Stimulated activated CD4-positive, alpha-beta T cell treated with anti-CD3 and anti-CD28 coated beads, Interleukin-15, amount 100 ng/mL, for 1 hour (primary cell): ENCODE results near the gene ASF1A.

Source experiments
- DNase-seq, 2 donors: peaks; one replicate each; pipeline ENCODE4 v3.0.0-alpha.2; 2020; ENCODE audit warnings: low read depth in 1 of 2, low spot score in 1 of 2

ASF1A gene

DNA sequence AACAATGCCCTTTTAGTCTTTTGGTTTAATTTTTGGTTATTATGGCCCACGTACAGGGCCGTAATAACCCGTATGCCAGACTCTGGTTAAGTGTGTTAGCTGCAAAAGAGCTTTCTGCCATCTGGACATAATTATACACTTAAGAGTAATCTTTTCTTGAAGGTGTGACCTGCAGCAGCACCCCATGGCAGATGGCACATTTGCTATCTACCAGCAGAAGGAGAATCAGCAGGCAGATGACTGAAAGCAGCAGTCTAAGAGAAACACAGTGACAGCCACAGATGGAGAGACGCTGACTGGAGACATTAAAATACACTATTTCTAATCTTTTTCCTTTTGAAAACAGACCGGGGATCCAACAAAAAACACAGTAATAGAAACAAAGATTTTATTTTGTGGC is 18.7 kb downstream of the ASF1A start:
- no peak for DNase-seq

DNA sequence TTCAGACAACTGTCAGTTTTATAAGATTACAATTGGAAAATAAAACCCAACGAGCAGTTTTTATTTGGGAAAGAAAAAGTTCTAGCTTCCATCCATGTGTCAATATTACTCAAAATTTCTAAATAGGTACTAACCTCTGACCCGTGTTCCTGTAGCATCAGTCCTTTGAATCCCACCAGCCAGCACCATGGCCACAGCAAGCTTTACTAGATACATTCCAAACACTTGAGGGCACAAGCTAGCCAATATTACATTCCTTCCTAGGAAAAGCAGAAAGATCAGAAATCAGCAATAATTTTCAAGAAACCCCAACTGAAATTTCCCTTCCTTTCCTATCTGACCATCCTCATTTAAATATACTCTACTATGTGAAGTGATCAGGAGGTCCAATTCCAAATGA is 19.2 kb downstream of the ASF1A start:
- DNase-seq, result no peak

DNA sequence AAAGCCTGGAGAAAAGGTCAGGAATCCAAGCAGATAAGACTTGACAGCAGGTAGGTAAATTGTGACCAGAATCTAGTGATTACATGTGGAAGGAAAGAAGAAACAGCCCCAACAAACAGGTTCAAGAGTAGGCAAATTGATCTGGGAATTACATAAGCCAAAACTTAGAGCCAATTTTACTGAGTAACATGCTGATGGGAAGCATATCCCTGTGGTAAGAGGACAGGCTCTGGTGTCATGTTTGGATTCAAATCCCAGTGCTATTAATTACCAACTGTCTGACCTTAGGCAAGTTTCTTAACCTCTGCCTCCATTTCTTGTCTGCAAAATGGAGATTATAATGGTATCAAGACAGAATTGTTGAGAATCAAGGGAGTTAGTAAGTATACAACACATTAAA is 20.6 kb downstream of the ASF1A start:
- no peak for DNase-seq

DNA sequence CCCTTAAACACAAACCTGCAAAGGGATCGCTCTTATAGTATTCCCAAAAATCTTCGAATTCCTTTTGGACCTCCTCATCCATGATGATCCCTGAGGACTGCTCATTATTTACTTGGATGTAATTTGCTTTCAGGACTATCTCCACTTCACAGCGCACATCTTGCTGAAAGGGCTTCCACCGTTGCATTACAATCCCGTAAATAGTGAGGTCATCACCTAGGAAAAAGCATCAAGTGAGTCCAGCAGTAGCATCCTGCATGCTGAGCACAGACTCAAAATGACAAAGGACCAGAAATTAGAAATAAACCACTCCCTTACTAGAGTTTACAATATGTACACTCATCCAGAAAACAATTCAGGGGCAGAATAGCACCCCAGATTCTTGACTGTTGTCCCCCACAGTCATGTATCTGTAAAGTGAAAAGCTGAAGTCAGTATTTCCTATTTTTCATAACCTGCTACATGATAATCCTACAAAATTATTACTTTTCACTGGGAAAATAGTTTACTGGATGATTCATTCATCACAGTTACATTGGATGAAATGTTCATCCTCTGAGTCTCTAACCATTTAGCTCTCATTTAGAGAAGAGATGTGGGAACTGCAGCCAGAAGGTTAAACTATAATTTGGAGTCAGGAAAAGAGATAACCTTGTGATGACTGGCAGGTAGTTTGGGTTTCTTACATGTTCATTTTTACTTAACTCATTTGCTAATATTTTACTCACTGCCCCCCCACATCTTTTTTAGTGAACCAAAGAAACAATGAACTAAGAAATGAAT is 23.8 kb downstream of the ASF1A start:
- DNase-seq, result no peak

DNA sequence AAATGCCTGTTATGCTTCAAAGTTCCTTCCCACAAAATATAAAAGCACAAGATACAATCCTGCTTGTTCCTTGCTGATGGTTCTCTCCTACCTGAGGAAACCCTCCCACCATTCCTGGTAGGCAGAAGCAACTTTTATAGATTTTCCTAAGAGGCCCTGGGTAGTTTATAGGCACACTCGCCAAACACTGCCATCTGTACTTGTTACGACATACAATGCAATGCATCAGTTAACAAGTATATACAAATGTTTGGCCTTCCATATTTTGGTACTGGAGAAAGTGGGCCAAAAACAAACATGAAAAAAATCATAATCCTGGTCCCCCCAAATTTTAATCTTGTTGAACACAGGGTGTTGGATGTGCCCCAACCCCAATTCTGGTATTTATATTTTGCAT is 24.4 kb downstream of the ASF1A start:
- no peak for DNase-seq

DNA sequence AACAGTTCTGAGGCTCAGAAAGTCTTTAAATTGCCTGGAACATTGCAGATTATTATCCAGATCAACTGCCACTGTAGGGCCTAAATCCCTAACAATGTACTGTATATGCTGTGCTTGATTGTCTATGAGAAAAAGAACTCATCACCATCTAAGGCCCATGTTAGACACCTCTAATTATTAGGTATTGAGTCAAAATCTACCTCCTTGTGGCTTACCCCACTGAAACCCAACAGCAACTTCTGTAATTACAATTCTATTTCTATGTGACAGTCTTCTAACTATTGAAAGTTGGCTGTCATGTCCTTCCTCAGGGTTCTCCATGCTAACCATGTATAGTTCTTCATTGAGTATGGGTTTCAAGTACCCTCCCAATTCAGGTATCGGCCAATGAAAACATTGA is 27.1 kb downstream of the ASF1A start:
- DNase-seq, result no peak

DNA sequence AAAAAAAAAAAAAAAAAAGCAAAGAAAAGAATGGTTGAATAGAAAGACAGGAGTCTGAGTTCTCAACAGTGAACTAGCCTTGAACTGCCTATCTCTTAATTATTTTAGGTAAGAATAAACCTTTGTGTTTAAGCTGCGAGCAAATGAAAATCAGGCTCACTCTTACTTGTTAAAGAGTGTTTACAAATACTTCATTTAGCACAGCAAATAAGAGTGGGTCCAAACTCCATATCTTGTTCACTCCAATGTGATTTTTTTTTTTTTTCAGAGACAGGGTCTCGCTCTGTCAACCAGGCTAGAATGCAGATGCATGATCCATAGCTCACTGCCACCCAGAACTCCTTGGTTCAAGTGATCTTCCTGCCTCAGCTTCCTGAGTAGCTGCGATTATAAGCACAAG is 29.1 kb downstream of the ASF1A start:
- DNase-seq, result no peak

DNA sequence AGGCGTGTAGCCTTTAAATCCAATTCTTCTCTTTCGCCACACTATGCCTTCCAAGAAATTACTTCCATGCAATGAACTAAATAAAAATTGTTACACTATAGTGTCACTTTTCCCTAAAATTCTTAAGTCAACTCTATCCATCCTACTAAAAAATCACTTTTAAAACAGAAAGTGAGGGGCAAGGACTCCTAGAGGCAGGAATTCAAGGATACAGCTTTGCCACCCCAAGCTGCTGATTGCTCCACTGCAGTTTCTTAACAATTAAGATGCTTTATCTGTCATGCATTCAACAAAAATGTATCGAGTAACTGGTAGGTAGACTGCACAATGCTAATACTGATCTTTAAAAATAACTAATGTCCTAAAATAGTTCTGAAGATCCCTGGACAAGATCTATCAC is 36.7 kb downstream of the ASF1A start:
- no peak for DNase-seq

DNA sequence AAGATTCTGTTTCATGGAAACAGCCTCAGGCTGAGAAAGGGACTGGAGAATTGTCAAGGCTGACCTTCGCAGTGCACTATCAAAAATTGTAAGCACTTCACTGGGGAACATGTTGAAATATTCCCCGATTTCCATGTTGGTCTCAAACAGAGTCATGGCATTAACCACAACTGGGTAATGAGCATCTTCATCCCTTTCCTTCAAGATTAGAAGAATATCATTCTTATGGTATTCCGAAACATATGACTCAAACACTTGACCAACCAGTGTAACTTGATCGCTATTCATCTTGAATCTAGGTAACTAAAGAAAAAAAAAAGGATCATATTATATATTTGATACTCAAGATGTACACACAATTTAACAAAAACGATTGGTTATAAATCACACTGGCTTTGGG is 37.5 kb downstream of the ASF1A start:
- DNase-seq, result no peak

DNA sequence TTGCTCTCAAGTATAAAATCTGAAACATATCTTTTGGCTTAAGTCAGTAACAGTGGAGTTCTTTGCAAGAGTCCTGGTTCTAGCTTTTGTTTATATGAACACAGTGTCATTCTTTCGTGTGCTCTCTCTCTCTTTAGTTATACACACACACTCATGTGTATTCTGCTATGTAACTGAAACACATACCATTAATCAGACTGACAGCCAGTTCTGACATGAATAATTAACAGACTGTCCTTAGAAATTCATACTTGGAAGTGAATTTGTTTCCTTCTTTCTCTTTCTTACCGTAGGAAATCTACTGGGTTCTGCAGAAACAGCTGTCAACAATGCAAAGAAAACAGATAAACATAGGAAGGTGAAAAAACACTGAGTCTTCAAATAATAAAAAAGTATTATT is 38.5 kb downstream of the ASF1A start:
- no peak for DNase-seq

DNA sequence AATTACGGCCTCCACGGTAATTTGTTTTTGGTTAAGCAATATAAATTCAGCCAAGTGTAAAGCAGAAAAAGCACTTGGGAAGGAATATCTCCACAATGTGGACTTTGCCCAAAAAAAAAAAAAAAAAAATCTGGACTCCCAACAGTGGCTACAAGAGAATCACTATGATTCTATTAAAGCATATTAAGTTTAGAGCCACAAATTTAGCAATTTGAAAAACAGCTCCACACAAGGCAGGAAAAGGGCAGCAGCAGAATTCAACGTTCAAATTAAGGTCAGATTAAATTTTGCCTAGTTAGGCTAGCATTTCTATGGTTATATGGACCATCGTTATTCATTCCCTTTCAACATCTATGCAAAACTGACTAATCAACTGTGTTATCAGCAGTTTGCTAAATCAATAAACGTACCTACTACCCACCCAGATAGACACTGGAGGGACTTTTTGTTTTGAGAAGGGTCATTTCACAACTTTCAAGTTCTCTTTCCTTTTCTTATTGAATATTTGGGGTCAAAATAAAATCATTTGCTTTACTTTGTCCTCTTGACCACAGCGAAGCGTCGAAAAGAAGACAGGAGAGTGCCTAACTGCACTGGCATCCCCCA is 40.0 kb downstream of the ASF1A start:
- DNase-seq, result no peak

DNA sequence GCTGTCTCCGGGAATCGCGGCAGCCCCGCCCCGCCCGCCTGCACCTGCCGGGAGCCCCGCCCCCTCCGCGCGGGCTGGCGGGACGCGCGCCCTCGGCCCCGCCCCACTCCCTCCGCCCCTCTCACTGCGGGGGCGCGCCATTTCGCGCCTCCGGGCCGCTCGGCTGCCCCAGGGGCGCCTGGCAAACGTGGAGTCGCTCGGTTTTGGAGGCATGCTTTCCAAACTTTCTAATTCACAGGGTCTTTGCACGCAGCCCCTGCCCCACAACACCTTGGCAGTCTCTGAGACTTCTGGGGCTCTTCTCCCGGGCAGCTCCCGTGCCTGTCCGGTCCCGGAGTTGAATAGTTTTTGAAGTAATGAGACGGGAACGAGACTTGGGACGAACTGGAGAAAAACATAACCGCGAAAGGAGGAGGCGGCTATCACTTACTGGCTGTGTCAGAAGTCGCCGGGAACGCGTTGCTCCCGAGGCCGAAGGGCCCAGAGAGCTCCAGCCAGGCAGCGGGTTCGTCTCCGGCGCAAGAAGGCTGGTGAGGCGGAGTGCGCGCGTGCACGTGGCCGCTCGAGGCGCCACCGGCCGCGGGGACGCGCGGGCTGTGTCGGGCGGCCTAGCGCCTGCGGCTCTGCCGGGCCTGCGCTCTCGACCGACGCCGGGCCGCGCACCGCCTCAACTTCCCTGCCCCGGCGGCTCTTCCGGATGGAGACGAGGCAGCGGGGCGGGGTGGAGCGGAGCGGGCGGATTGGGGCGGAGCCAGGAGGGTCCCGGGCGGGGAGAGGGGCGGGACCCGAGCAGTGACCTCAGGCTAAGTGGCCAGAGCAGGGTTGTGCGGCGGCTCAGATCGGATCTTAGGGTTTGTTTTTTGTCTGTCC is 40.7 kb downstream of the ASF1A start, which contains the start of gene MCM9:
TSS of gene MCM9 (minus strand) at position 699 of the 870 bp plus-strand sequence. CDS start 3,436 bp downstream, outside the sequence.
- peak; percentile 82 to 84 for DNase-seq

DNA sequence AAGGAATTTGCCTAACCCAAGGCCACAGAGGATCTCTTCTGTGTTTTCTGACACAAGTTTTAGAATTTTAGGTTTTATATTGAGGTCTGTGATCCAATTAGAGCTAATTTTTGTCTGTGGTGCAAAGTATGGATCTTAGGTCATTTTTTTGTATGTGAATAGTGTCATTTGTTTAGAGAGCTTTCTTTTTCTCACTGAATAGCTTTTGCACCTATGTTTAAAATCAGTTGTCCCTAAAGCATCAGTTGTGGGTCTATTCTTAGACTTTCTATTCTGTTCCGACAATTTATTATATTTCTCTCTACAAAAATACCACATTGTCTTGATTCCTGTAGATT is 41.3 kb downstream of the ASF1A start:
- DNase-seq, result no peak

DNA sequence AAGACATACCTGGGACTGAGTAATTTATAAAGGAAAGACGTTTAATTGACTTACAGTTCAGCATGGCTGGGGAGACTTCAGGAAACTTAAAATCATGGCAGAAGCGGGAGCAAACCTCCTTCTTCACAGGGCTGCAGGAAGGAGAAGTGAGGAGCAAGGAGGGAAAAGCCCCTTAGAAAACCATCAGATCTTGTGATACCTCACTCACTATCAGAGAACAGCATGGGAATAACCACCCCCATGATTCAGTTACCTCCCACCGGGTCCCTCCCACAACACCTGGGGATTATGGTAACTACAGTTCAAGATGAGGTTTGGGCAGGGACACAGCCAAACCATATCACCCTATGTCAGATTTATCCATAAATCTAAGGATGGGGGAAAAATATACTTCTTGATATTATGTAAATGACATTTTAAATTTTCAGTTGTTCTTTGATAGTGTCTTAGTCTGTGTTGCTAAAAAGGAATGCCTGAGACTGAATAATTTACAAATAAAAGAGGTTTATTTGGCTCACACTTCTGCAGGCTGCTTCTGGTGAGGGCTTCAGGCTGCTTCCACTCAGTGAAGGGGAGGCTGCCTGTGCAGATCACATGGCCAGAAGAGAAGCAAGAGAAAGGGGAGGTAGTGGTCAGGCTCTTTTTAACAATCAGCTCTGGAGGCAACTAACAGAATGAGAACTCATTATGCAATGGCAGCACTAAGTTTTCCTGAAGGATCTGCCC is 42.2 kb downstream of the ASF1A start:
- no peak for DNase-seq

DNA sequence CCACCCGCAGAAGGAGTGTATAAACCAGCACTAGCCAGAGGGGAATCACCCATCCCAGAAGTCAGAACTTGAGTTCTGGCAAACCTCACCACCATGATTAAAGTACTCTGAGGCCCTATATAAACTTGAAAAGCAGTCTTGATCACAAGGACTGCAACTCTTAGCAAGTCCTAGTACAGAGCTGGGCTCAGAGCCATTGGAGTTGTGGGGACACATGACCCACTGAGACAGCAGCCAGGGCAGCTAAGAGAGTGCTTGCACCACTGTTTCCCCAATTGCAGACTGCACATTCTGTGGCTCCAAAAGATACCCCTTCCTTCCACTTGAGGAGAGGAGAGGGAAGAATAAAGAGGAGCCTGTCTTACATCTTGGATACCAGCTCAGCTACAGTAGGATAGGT is 45.7 kb downstream of the ASF1A start:
- DNase-seq, result no peak

DNA sequence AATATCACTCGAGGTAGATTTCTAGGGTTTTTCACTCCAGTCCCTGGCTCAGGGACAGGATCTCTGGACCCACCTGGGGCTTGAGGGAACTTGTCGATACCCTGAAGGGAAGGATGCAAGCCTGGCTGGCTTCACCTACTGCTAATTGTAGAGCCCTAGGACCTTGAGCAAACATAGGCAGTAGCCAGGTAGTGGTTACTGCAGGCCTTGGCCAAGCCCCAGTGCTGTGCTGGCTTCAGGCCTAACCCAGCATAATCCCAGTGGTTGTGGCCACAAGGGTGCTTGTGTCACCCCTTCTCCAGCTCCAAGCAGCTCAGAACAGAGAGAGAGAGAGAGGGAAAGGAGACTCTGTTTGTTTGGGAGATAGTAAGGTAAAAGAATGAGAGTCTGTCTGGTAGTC is 46.8 kb downstream of the ASF1A start:
- no peak for DNase-seq

DNA sequence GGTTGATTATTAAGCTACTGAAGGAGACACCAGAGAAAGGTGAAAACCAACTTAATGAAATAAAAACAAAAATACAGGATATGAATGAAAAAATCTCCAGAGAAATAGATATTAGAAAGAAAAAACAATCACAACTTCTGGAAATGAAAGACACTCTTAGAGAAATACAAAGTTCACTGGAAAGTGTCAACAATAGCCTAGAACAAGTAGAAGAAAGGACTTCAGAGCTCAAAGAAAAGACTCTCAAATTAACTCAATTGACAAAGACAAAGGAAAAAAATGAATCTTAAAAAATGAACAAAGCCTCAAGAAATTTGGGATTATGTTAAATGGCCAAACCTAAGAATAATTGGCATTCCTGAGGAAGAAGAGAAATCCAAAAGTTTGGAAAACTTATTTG is 51.3 kb downstream of the ASF1A start:
- DNase-seq, result no peak

DNA sequence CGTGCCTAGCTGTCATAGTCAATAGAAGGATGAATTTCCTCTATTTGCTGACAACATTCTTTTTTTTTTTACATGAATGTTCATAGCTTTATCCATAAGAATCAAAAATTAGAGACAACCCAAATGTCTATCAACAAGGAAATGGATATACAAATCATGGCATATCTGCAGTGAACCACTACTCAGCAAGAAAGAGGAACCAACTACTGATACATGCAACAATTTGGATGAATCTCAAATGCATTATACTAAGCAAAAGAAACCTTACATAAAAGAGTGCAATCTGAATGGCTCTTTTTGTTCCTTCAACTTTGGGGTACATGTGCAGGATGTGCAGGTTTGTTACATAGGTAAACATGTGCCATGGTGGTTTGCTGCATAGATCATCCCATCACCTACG is 58.7 kb downstream of the ASF1A start:
- DNase-seq, result no peak

DNA sequence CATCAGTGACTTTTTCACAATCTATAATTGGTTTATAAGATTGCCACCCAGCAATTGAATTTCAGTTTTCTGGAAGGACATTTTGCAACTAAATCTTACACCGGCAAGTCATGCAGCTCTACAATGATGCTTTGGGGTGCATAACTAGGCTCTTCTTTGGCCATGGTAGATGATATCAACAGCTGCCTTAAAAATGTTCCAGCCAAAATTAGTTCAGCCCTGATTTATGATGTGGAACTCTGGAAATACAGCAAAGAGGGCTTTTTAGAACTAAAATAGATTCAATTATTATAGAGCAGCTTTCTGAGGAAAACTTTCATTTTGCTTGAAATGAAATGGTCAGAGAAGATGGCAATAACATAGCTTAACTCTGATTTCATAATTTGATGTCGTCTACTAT is 59.4 kb downstream of the ASF1A start:
- no peak for DNase-seq
